HepG2 (cell line): ENCODE measurements around the gene PRTN3. TPM values are rescaled to one million over a fixed set of nuclear protein-coding genes. Genes with fewer than 3 reads are reported as not detected.
A peak's percentile ranks its signal among the peaks of the same experiment; 100 is the strongest.

Experiments used
- ATAC-seq: fragments of 200-7000 bp; cut with Tn5 transposase; 3 replicates; pipeline ENCODE4 v1.9.1; 2020; ENCODE audit warnings: mild to moderate bottlenecking, moderate library complexity
- BruUV-seq: library from RNA; stranded (reverse); fragments of 400-500 nt; replicated peaks from 2 replicates; lab custom pipeline; 2021; lab: Mats Ljungman, UMichigan
- CTCF ChIA-PET: fragments of 300-600 bp; formaldehyde crosslinking; extraction: SDS; loops from one replicate; lab custom pipeline; 2021; ENCODE audit warnings: low total read pairs, inconsistent platforms, low intra/inter-chr PET ratio; lab: Yijun Ruan, JAX
- POLR2A ChIA-PET: fragments of 350-600 bp; sonication (Branson Sonifier 250); formaldehyde crosslinking; loops from one replicate; lab custom pipeline; 2020; ENCODE audit warnings: antibody characterized with exemption, inconsistent platforms; lab: Yijun Ruan, JAX
- DNase-seq: peaks from one replicate; pipeline ENCODE4 v3.0.0-alpha.2; 2015; ENCODE audit warnings: low spot score
- FAIRE-seq: peaks from 3 replicates; lab custom pipeline; 2011; peaks lifted over from hg19 to GRCh38; lab: Jason Lieb, UNC
- H2AFZ ChIP-seq: one replicate; pipeline ENCODE4 v1.6.1; 2011; ENCODE audit warnings: low read length, inconsistent platforms
- H3K27ac ChIP-seq: fragments of 300-600 bp; 3 replicates; pipeline ENCODE4 v1.8.0; 2011; ENCODE audit warnings: mixed run types, mild to moderate bottlenecking, mixed read lengths, low read length, inconsistent platforms; ENCODE audit not compliant: insufficient read depth; ENCODE audit errors: extremely low read length
- H3K27me3 ChIP-seq, 2 experiments: fragments of 200-600 bp in 1 of 2; 2 replicates in 1 of 2; 3 replicates in 1 of 2; pipeline versions ENCODE4 v1.6.0 to v1.8.0; 2011; ENCODE audit warnings: low read length in 2 of 2, mild to moderate bottlenecking in 2 of 2, moderate library complexity in 2 of 2, inconsistent platforms in 1 of 2; ENCODE audit not compliant: insufficient read depth in 2 of 2, control insufficient read depth in 1 of 2
- H3K36me3 ChIP-seq, 2 experiments: fragments of 200-600 bp in 1 of 2; replicated peaks in 1 of 2; 2 replicates in 1 of 2; 3 replicates in 1 of 2; pipeline versions ENCODE4 v1.5.1 to v1.8.0; 2011; ENCODE audit warnings: low read length in 2 of 2, inconsistent platforms in 1 of 2; ENCODE audit not compliant: insufficient read depth in 2 of 2, control insufficient read depth in 1 of 2
- H3K4me1 ChIP-seq: 2 replicates; pipeline ENCODE4 v1.5.1; 2012; ENCODE audit warnings: low read length, inconsistent platforms; ENCODE audit not compliant: insufficient read depth
- H3K4me2 ChIP-seq: 2 replicates; pipeline ENCODE4 v1.6.0; 2011; ENCODE audit warnings: low read depth, low read length, inconsistent platforms
- H3K4me3 ChIP-seq, 3 experiments: fragments of 200-600 bp in 1 of 3; sonication (generic), shearing (Covaris generic) in 1 of 3; replicated peaks in 1 of 3; 2 replicates each; pipeline ENCODE4 v1.5.1; 2011 to 2016; ENCODE audit warnings: low read length in 3 of 3, inconsistent platforms in 2 of 3, low read depth in 2 of 3, mild to moderate bottlenecking in 2 of 3, control low read depth in 1 of 3, mixed read lengths in 1 of 3; ENCODE audit not compliant: insufficient read depth in 1 of 3
- H3K79me2 ChIP-seq: one replicate; pipeline ENCODE4 v1.6.1; 2011; ENCODE audit warnings: low read length, inconsistent platforms; ENCODE audit not compliant: insufficient read depth
- H3K9ac ChIP-seq: 2 replicates; pipeline ENCODE4 v1.6.0; 2011; ENCODE audit warnings: mild to moderate bottlenecking, low read depth, low read length, inconsistent platforms; ENCODE audit not compliant: insufficient read depth
- H3K9me3 ChIP-seq: 2 replicates; pipeline ENCODE4 v1.5.1; 2012; ENCODE audit warnings: mild to moderate bottlenecking, low read length
- H4K20me1 ChIP-seq: 2 replicates; pipeline ENCODE4 v1.6.0; 2011; ENCODE audit warnings: inconsistent platforms, mild to moderate bottlenecking, low read length, moderate library complexity; ENCODE audit not compliant: insufficient read depth
- AGO1 ChIP-seq: fragments of 200-400 bp; formaldehyde crosslinking; IDR thresholded peaks from 2 replicates; pipeline ENCODE4 v1.6.1; 2017; ENCODE audit warnings: mild to moderate bottlenecking, low read depth, low read length, moderate library complexity; ENCODE audit not compliant: poor library complexity, severe bottlenecking
- AGO2 ChIP-seq: fragments of 200-400 bp; formaldehyde crosslinking; optimal IDR thresholded peaks from 2 replicates; pipeline ENCODE3; 2017; ENCODE audit warnings: mild to moderate bottlenecking, low read depth, low read length, moderate library complexity
- AKAP8 ChIP-seq: sonication (generic); formaldehyde crosslinking; IDR thresholded peaks from 2 replicates; pipeline ENCODE4 v1.5.1; 2020; ENCODE audit warnings: mild to moderate bottlenecking, missing genetic modification reagents
- ATF7-NPFF ChIP-seq: sonication (generic); formaldehyde crosslinking; IDR thresholded peaks from 2 replicates; pipeline ENCODE4 v1.8.1; 2023; ENCODE audit warnings: mild to moderate bottlenecking, low read depth, missing genetic modification reagents, moderate library complexity
- CBX5 ChIP-seq: sonication (generic); formaldehyde crosslinking; IDR thresholded peaks from 2 replicates; pipeline ENCODE4 v1.4.0; 2020; ENCODE audit warnings: missing genetic modification reagents, borderline replicate concordance
- HDAC1 ChIP-seq: sonication (generic); formaldehyde crosslinking; IDR thresholded peaks from 2 replicates; pipeline ENCODE4 v1.5.1; 2020; ENCODE audit warnings: mild to moderate bottlenecking, missing genetic modification reagents
- POLR2G ChIP-seq: fragments of 200-400 bp; formaldehyde crosslinking; IDR thresholded peaks from 2 replicates; pipeline ENCODE4 v1.6.1; 2018; ENCODE audit warnings: mild to moderate bottlenecking, low read depth, low read length, moderate library complexity
- RCOR2 ChIP-seq: IDR thresholded peaks from 2 replicates; pipeline ENCODE4 v1.6.1; 2016; ENCODE audit warnings: missing biosample characterization, missing genetic modification reagents
- ZBTB26 ChIP-seq: IDR thresholded peaks from 2 replicates; pipeline ENCODE4 v1.6.1; 2016; ENCODE audit warnings: missing compliant biosample characterization, missing genetic modification reagents, borderline replicate concordance
- ZBTB8A ChIP-seq: sonication (generic); formaldehyde crosslinking; IDR thresholded peaks from 2 replicates; pipeline ENCODE4 v1.4.0; 2020; ENCODE audit warnings: mild to moderate bottlenecking, low read depth, missing genetic modification reagents, borderline replicate concordance
- ZNF263 ChIP-seq: sonication (generic); formaldehyde crosslinking; IDR thresholded peaks from 2 replicates; pipeline ENCODE4 v1.4.0; 2020; ENCODE audit warnings: missing genetic modification reagents
- ZNF563 ChIP-seq: sonication (generic); formaldehyde crosslinking; IDR thresholded peaks from 2 replicates; pipeline ENCODE4 v1.8.0; 2022; ENCODE audit warnings: mild to moderate bottlenecking, moderate library complexity, missing genetic modification reagents
- ZUFSP ChIP-seq: sonication (generic); formaldehyde crosslinking; IDR thresholded peaks from 2 replicates; pipeline ENCODE4 v1.9.0; 2021; ENCODE audit warnings: missing genetic modification reagents, mild to moderate bottlenecking, borderline replicate concordance
- WGBS: methylation state at CpG from one replicate; pipeline ENCODE4 v1.1.6; 2017; ENCODE audit warnings: low lambda C conversion rate; 5-methylcytosine and 5-hydroxymethylcytosine counted together
- in situ Hi-C: cut with HindIII; loops from 2 replicates; pipeline ENCODE4 v1.10.0; 2017; ENCODE audit warnings: low pct_unique_long_range_greater_than_20kb; ENCODE audit not compliant: extremely low pct_ligation_motif_present
- intact Hi-C: fragments of 100-400 bp; cut with micrococcal nuclease; formaldehyde crosslinking; loops from one replicate; pipeline ENCODE4 v1.10.0; 2022; ENCODE audit not compliant: unreplicated experiment
- polyA plus RNA-seq, 8 experiments: library from polyadenylated mRNA; depleted of rRNA in 3 of 8; stranded (reverse) in 7 of 8; unstranded in 1 of 8; fragments of >200 nt; fragmentation: Illumina TruSeq in 4 of 8; extraction: Trizol in 4 of 8; gene quantifications; 2 replicates each; pipeline versions ENCODE4 v1.2.1 to v1.2.3, GENCODE V29; 2011 to 2016; ENCODE audit warnings: low read depth in 4 of 8, missing spikeins in 1 of 8, mixed read lengths in 1 of 8; ENCODE audit not compliant: insufficient read depth in 1 of 8
- total RNA-seq, 5 experiments: library from RNA; depleted of rRNA; stranded (reverse); fragments of >200 nt; fragmentation: Illumina TruSeq; extraction: Trizol; gene quantifications; 2 replicates each; pipeline ENCODE4 v1.2.3, GENCODE V29; 2016; ENCODE audit warnings: low read depth in 1 of 5

Gene PRTN3
- total and polyA plus RNA-seq, 2 of the 13 experiments (the other 11 are each of a cell fraction or from before 2014, with no cell fraction given), result not detected

- 0 out of 2 replicates have a peak, but pooled peaks have one; percentile 25 for TF ChIP-seq ATF7-NPFF (CRISPR knock-in tag)
- peak; percentile 24; the same call in 1 of the 2 replicates for TF ChIP-seq ZNF263 (CRISPR knock-in tag)
- 0 out of 2 replicates have a peak, but pooled peaks have one; percentile 1 for TF ChIP-seq CBX5
Measured at GRCh38 chr19:801030-801860, 39.6 kb upstream of the PRTN3 start (continued).

- WGBS, result 89% methylated on average over 23 of the region's 23 CpGs
- no peaks in the 10 kb centered on the region; a peak in 1 of 5 replicates for H3K27me3 ChIP-seq
- peaks cover 84% of the 10 kb centered on the region for H4K20me1 ChIP-seq
- FAIRE-seq (no peak), DNase-seq (no peak), ATAC-seq (no peak)
- no peak overlapping the region for H2AFZ ChIP-seq
- in situ Hi-C loops (no loop called here), intact Hi-C loops (no loop called here)
- peak overlapping the region; percentile 89 for H3K4me2 ChIP-seq
- TF ChIP-seq AGO1 (peak; percentile 15), POLR2G (0 out of 2 replicates have a peak, but pooled peaks have one; percentile 5), ZUFSP (no peak), AGO2 (peak; percentile 57), ZNF563 (CRISPR knock-in tag) (0 out of 2 replicates have a peak, but pooled peaks have one; percentile 23), HDAC1 (no peak), ZBTB26 (CRISPR knock-in tag) (no peak), RCOR2 (no peak), AKAP8 (CRISPR knock-in tag) (0 out of 2 replicates have a peak, but pooled peaks have one; percentile 30), ZBTB8A (CRISPR knock-in tag) (no peak)
- H3K9me3 ChIP-seq, result no peaks in the 10 kb centered on the region
- H3K9ac ChIP-seq, result peak overlapping the region; percentile 99; the same call in 1 of the 2 replicates
- ChIA-PET POLR2A (interaction anchor here (0.5 kb wide), 1 partner anchor 10 kb away, joined by 4 read pairs; no protein-coding TSS in a partner anchor), CTCF (no interaction called here)
- H3K36me3 ChIP-seq, result peaks cover 40 to 69% of the 10 kb centered on the region in 2 experiments; a peak in 4 of 5 replicates
- peaks cover 85% of the 10 kb centered on the region for H3K79me2 ChIP-seq
- H3K4me3 ChIP-seq, result peak overlapping the region in 1 of 3 experiments; percentile 96; a peak in 2 of 6 replicates
- H3K4me1 ChIP-seq, result peaks cover 35% of the 10 kb centered on the region
- no TSS peak for BruUV-seq
- H3K27ac ChIP-seq, result peak overlapping the region; percentile 45
Measured at GRCh38 chr19:801861-802497, 38.8 kb upstream of the PRTN3 start.
